Measurements from ENCODE around the gene ZNF586.

- TF ChIP-seq EP300 (IDR thresholded peaks at IDR 0.05) (no peak), POLR2AphosphoS5 (IDR thresholded peaks at IDR 0.05) (no peak), POLR2A (IDR thresholded peaks at IDR 0.05; ENCODE audit: low read depth) (no peak), CTCF (IDR thresholded peaks at IDR 0.05) (no peak)
These were observed 59.8 kb downstream of the ZNF586 start for GRCh38 chr19:57829316-57829715.

All from esophagus muscularis mucosa (tissue), 4 donors.